HPDE6-E6E7 (cell line): ENCODE data around the gene CLEC2A.
"Not testable (repeated sequence)": the region's sequence is repeated elsewhere in the genome, so short reads cannot be mapped to it uniquely, and the experiment has no call there.

ENCODE experiments used
- DNase-seq: peaks from one replicate; pipeline ENCODE4 v3.0.0; 2011; ENCODE audit warnings: missing footprints; ENCODE audit errors: extremely low spot score

The CLEC2A gene

GRCh38 chr12:9932270-9932669 is at the start of gene CLEC2A:
CLEC2A (minus strand) TSS chr12:9932370; CDS start chr12:9932329, 41 bp downstream.
- DNase-seq: no peak

GRCh38 chr12:9980126-9980525 is 48.0 kb upstream of the CLEC2A start:
- no peak for DNase-seq

GRCh38 chr12:9977916-9978315 is 45.7 kb upstream of the CLEC2A start:
- DNase-seq: no peak

GRCh38 chr12:9976626-9977025 is 44.5 kb upstream of the CLEC2A start:
- DNase-seq: not testable (repeated sequence)

GRCh38 chr12:9975614-9976013 is 43.4 kb upstream of the CLEC2A start:
- no peak for DNase-seq

- DNase-seq: not testable (repeated sequence)
Observed at GRCh38 chr12:9974731-9975130, 42.6 kb upstream of the CLEC2A start.

- no peak for DNase-seq
Observed at GRCh38 chr12:9973949-9974348, 41.8 kb upstream of the CLEC2A start.

GRCh38 chr12:9971181-9971580 is 39.0 kb upstream of the CLEC2A start, which contains the start of gene CLEC12A:
CLEC12A (plus strand) TSS chr12:9971409; CDS start chr12:9971597, 188 bp downstream.
- DNase-seq: no peak

- no peak for DNase-seq
Observed at GRCh38 chr12:9969673-9970072, 37.5 kb upstream of the CLEC2A start.

- DNase-seq: no peak
Observed at GRCh38 chr12:9961901-9962300, 29.7 kb upstream of the CLEC2A start.

- DNase-seq: no peak
Observed at GRCh38 chr12:9961106-9961505, 28.9 kb upstream of the CLEC2A start.

- DNase-seq: no peak
Observed at GRCh38 chr12:9960590-9960989, 28.4 kb upstream of the CLEC2A start.

- no peak for DNase-seq
Observed at GRCh38 chr12:9957834-9958233, 25.7 kb upstream of the CLEC2A start.

- not testable (repeated sequence) for DNase-seq
Observed at GRCh38 chr12:9952954-9953729, 21.0 kb upstream of the CLEC2A start.

- DNase-seq: no peak
Observed at GRCh38 chr12:9951026-9951675, 19.0 kb upstream of the CLEC2A start.

GRCh38 chr12:9948606-9949296 is 16.6 kb upstream of the CLEC2A start:
- DNase-seq: no peak

- no peak for DNase-seq
Observed at GRCh38 chr12:9947674-9948073, 15.5 kb upstream of the CLEC2A start.

GRCh38 chr12:9944391-9944790 is 12.2 kb upstream of the CLEC2A start:
- no peak for DNase-seq

GRCh38 chr12:9943240-9943639 is 11.1 kb upstream of the CLEC2A start:
- no peak for DNase-seq

GRCh38 chr12:9941838-9942237 is 9.7 kb upstream of the CLEC2A start:
- no peak for DNase-seq

- no peak for DNase-seq
Observed at GRCh38 chr12:9940375-9940774, 8.2 kb upstream of the CLEC2A start.

- no peak for DNase-seq
Observed at GRCh38 chr12:9936591-9936990, 4.4 kb upstream of the CLEC2A start.

GRCh38 chr12:9935026-9935425 is 2.9 kb upstream of the CLEC2A start:
- DNase-seq: no peak
